T-helper 2 cell treated with Interferon-gamma antibody and Interleukin-4, amounts not matched to agents 100 ng/mL and 5 ng/mL, for 36 hours (primary cell): Measurements from ENCODE around the gene SH2D5. TPM values are rescaled to one million over a fixed set of nuclear protein-coding genes. Genes with fewer than 3 reads are reported as not detected.
"Not testable (repeated sequence)": the region's sequence is repeated elsewhere in the genome, so short reads cannot be mapped to it uniquely, and the experiment has no call there.

ENCODE experiments used
- intact Hi-C: fragments of 100-400 bp; cut with micrococcal nuclease; formaldehyde crosslinking; loops from one replicate; pipeline ENCODE4 v1.15.1; 2023
- total RNA-seq: library from RNA; stranded (reverse); gene quantifications from 2 replicates; pipeline ENCODE4 v1.2.3, GENCODE V29; 2022

Gene SH2D5
- total RNA-seq, 1 donor from 2014 or later, result 0.07 TPM

GRCh38 chr1:20728371-20729154 is 3.9 kb downstream of the SH2D5 start:
- intact Hi-C loops, result no loop called here

- intact Hi-C loops, result no loop called here
Observed at GRCh38 chr1:20727746-20728316, 4.7 kb downstream of the SH2D5 start.

- intact Hi-C loops, result no loop called here
Observed at GRCh38 chr1:20726932-20727745, 5.4 kb downstream of the SH2D5 start.

GRCh38 chr1:20726118-20726911 is 6.2 kb downstream of the SH2D5 start:
- intact Hi-C loops, result no loop called here

- intact Hi-C loops, result no loop called here
Observed at GRCh38 chr1:20725189-20726117, 7.0 kb downstream of the SH2D5 start.

GRCh38 chr1:20724364-20725188 is 7.9 kb downstream of the SH2D5 start:
- intact Hi-C loops, result no loop called here

- intact Hi-C loops, result no loop called here
Observed at GRCh38 chr1:20723537-20724363, 8.8 kb downstream of the SH2D5 start.

GRCh38 chr1:20723159-20723536 is 9.4 kb downstream of the SH2D5 start:
- intact Hi-C loops, result no loop called here

- intact Hi-C loops, result no loop called here
Observed at GRCh38 chr1:20721117-20722061, 11.1 kb downstream of the SH2D5 start.

- intact Hi-C loops, result no loop called here
Observed at GRCh38 chr1:20720631-20721091, 11.8 kb downstream of the SH2D5 start.

- intact Hi-C loops, result no loop called here
Observed at GRCh38 chr1:20719871-20720620, 12.5 kb downstream of the SH2D5 start.

- intact Hi-C loops, result no loop called here
Observed at GRCh38 chr1:20719261-20719660, 13.2 kb downstream of the SH2D5 start.

GRCh38 chr1:20718343-20718882 is 14.1 kb downstream of the SH2D5 start:
- intact Hi-C loops, result not testable (repeated sequence)

GRCh38 chr1:20717452-20718342 is 14.8 kb downstream of the SH2D5 start, which contains the start of gene KIF17:
TSS of gene KIF17 (minus strand) at chr1:20718007. CDS start at chr1:20717706, 301 bp downstream.
- intact Hi-C loops, result no loop called here

- intact Hi-C loops, result no loop called here
Observed at GRCh38 chr1:20716232-20716631, 16.3 kb downstream of the SH2D5 start.
